GM21723 (cell line): ENCODE results near the gene TBC1D22A.

ENCODE experiments used
- ATAC-seq: cut with Tn5 transposase; IDR thresholded peaks from one replicate; pipeline ENCODE4 v1.9.1; 2021; ENCODE audit warnings: mild to moderate bottlenecking, moderate library complexity; ENCODE audit not compliant: unreplicated experiment

Gene TBC1D22A

GRCh38 chr22:47001288-47001687 is 238.8 kb downstream of the TBC1D22A start:
- ATAC-seq, result no peak

- no peak for ATAC-seq
These were observed 240.2 kb downstream of the TBC1D22A start for GRCh38 chr22:47002692-47003091.

DNA sequence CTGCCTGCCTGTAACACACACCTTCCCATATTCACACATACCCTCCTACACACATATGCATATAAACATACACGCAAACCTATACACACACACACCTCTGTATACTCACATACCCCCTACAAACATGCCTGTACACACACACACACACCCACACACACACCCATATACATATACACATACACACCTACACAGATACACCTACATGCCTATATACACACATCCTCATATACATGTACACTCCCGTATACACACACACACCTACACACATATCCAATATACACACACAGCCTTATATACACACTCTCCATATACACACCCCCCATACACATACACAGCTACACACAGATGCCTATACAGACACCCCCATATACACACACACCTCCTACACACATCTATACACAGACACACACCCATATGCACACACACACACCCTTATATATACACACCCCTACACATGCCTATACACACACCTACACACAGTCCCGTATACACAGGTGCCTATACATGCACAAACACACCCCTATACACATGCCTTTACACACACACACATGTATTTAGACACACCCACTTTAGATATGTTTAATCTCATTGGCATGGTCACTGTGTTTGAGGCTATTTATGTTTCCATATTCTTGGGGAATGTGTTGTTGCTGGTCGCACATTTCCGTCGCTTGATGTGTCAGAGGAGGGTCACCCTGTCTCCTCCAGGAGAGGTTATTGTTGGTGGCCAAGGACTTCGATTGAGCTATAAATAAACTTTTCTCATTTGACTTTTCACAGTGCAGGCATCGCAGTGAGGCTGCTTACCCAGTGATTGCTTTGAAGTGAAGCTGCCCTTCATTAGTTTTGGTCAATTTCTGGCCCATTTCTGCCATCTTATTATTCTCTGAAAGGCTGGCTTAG is 243.3 kb downstream of the TBC1D22A start:
- no peak for ATAC-seq

GRCh38 chr22:47006433-47006832 is 244.0 kb downstream of the TBC1D22A start:
- ATAC-seq, result no peak

DNA sequence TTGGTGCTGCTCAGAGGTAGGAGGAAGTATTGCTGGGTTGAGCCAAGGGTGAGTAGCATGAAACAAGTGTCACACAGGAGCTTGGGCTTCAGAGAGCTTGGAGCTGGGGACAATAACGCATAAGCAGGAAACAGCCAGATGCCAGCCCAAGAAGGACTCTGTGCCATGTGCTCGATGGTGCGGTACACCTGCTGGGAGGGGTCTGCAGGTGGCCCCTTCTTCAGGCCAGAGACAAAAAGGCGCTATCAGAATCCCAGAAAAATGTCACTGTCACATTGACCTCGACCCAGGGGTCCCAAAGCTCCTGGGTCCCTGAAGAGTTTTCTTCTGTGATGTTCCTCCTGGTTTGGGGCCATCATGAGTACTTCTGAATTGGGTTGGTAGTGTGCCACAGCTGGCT is 244.4 kb downstream of the TBC1D22A start:
- ATAC-seq, result no peak

DNA sequence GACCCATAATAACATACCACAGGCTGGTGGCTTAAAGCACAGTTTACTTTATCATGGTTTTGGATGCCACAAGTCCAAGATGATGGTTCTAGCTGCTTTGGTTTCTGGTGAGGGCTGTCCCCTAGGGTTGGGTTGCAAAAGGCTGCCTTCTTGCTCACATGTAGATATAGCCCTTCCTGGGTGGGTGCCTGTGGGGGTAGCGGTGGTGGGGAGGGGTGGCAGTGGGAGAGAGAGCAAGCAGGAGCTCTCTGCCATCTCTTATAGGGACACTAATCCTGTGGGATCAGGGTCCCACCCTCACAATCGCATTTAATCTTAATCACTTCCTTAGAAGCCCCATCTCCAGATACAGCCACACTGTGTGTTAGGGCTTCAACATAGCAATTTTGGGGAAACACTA is 245.0 kb downstream of the TBC1D22A start:
- ATAC-seq, result no peak

DNA sequence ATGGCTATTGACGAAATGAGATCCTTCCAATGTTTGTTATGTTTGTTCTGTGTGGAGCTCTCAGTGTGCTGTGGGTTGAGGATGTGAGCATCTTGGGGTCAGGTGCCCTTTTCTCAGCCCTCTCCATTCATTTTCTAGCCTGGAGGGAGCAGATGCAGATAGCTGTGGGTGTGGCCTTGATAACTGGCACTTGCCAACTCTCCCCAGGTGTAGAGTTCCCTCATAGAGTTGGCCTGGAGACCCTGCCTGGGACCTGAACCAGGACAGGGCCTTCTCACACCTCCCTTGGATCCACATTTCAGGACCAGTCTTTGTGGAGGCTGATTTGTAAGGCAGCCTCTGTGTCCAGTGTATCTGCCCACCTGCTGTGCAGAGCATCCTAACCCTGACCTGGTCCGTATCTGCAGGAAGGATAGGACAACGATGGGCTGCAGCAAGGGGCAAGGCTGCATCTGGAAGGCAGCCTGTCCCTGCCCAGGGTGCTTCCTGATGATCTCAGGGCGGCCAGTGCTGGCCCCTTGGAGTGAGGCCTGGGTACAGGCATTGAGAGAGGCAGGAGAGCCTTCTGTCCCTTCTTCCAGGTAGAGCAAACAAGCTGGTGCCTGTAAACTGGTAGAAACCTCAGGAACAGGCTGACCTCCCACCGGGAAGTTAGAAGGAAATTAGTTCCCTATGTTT is 245.9 kb downstream of the TBC1D22A start:
- ATAC-seq, result no peak

DNA sequence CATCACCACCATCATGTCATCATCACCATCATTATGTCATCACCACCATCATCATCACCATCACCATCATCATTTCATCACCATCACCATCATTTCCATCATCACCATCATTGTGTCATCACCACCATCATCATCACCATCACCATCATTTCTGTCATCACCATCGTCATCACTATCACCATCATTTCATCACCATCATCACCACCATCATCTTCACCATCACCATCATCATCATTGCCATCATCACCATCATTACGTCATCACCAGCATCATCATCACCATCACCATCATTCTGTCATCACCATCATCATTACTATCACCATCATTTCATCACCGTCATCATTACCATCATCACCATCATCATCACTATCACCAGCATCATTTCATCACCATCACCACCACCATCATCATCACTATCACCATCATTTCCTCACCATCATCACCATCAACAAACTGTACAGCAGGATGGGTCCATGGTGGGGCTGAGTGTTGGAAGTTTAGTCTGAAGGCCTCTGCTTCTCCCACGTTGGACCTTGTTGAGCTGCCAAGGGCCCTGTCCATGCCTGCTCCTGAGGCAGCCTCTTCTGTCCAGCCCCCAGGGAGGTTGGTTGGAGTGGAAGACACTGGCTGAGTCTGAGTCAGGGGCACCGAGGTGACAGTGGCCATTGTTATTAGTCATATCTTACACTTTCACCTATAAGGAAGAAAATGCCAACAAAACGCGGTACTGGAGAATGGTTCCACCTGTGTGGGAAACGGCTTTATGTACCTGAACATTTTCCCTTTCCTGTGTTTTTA is 247.1 kb downstream of the TBC1D22A start:
- no peak for ATAC-seq

- ATAC-seq, result no peak
These were observed 247.8 kb downstream of the TBC1D22A start for GRCh38 chr22:47010211-47010610.

DNA sequence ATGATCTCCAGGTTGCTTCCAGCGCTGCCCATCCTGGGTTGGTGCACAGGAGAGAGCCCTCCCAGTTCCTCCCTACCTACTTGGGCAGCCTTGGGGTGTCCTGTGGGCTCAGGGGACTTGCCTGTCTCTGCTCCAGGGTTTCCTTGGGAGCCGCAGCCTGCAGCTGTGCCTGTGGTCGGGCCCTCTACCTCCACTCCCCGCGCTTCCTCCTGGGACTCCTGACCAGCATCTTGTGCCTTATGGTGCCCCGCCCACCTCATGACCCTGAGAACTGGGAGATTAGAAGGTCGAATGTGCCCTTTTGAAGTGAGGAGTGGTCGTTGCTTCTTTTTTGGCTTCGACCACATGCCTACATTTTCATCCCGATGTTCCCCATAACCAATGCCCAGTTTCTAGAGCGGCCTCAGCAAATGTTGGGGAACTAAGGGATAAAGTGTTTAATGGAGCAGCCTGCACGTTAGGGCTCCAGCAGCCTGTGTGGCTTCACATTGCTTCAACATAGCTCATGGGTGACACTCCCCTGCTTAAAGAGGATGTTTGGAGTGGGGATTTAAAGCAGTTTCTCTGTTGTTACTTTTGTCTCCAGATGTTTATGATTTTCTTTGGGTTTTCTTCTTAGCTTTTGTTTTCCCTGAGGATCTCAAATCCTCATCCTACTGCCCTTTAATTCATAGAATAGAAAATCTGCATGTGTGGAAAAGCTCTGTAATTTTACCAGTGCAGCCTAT is 248.8 kb downstream of the TBC1D22A start:
- ATAC-seq, result no peak

DNA sequence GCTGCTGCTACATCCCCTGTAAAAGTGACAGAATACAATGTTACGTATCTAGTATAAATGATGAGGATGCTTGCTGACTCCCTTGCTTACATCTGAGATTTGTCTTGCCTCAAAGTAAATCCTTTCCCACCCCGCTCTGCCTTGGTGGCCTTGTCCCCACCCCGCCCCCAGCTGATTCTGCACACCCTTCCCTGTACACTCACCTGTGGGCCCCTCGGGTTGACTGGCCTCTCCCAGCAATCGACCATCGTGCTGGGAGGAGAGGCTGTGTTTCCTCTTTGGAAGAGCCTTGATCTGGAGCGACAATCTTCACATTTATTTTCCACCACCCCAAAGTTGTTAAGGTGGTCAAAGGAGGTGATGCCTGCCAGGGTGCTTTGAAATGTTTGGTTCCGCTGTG is 249.4 kb downstream of the TBC1D22A start:
- ATAC-seq, result no peak

GRCh38 chr22:47012589-47013370 is 250.3 kb downstream of the TBC1D22A start:
- no peak for ATAC-seq

DNA sequence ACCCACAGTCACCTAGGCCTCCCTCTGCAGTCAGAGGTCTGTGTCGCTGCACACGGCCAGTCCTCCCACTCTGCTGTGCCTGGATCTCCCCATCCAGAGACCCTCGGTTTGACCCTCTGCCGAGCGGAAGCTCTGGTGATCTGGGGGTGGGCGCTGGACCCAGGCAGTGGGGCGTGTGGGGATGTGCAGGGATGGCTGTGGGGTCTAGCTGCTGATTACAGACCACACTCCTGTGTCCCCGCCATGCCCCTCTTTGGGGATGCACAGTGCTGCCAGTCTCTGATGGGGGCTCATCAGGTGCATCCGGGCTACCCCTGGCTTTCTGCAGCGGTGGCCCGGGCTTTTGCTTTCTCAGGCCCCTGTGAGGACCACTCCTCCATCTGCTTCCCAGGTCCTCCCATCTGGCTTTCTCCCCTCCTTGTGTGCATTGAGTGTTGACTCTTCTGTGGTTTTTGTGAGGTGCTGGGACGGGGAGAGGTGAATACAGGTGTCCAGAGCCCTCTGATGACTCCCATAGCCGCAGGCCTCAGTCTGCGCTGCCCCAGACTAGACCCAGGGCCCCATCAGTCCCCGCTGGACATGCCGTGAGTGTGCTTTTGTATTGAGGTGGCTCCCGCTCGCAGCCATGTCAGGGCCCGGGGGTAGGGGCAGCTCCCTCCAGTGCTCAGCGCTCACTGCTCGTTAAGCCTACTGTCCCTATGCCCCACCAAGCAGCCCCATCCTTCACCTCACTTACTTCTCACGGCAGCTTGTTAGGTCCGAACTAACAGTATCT is 251.6 kb downstream of the TBC1D22A start:
- no peak for ATAC-seq

GRCh38 chr22:47014636-47015345 is 252.3 kb downstream of the TBC1D22A start:
- ATAC-seq, result no peak

DNA sequence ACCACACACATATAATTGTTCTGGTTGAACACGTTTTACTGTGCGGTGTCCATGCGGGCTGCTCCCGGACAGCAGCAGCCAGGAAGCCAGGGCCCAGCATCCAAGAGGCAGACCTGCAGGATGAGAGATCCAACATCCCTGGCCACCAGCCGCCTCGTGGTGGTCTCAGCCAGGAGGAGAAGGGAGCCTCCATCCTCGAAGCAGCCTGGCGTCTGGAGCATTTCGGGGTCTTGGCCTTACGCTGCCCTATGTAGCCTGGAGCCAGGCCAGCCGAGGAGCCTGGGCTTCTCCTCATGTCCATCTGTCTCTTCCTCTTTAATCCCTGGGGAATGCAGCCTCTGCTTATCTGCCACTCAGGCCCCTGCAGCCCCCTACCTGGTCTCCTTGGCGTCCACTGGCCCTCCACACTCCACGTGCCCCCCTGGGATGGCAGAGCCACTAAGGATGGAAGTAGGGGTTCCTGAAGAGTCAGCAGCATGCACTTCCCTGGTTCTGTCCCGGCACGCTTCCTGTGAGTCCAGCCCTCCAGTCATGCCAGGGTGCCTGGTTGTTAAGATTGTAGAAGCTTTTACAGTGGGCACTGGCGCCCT is 253.2 kb downstream of the TBC1D22A start:
- no peak for ATAC-seq

DNA sequence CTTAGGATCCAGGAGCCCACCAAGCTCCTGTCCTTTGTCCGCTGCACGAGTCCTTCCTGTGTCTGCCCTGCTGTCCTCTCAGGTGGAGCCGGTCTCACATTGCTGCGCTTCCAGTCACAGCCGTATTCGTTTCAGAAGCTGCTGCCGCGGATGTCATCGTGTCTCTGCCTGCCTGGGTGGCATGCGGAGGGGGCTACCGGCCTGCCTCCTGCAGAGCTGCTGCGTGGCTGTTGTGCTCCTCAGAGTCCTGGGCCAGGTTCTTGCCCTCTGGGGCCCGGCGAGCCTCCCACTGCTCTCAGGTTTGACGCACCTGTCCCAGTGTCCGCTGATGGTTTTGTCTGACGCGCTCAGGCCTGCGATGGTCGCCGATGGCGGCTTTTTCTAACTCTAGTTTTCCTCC is 254.2 kb downstream of the TBC1D22A start:
- no peak for ATAC-seq

GRCh38 chr22:47017245-47017644 is 254.8 kb downstream of the TBC1D22A start:
- no peak for ATAC-seq
